IMR-90 (cell line): ENCODE measurements around the gene UBA1. TPM values are rescaled to one million over a fixed set of nuclear protein-coding genes. Genes with fewer than 3 reads are reported as not detected.

Experiments
- ATAC-seq: fragments of 200-7000 bp; cut with Tn5 transposase; 2 replicates; pipeline ENCODE4 v1.9.1; 2020; ENCODE audit warnings: low read depth, mild to moderate bottlenecking, moderate library complexity
- BruUV-seq: library from RNA; stranded (reverse); fragments of 400-500 nt; replicated peaks from 2 replicates; lab custom pipeline; 2021; lab: Mats Ljungman, UMichigan
- CTCF ChIA-PET: fragments of 300-600 bp; formaldehyde crosslinking; extraction: SDS; loops from one replicate; lab custom pipeline; 2021; ENCODE audit warnings: antibody characterized with exemption; lab: Yijun Ruan, JAX
- POLR2A ChIA-PET: fragments of 300-600 bp; sonication (Branson Sonifier 250); formaldehyde crosslinking; loops from one replicate; lab custom pipeline; 2022; ENCODE audit warnings: antibody characterized with exemption; ENCODE audit not compliant: unreplicated experiment; lab: Charles Lee
- DNase-seq: peaks from one replicate; pipeline ENCODE4 v3.0.0; 2013
- H2AFZ ChIP-seq: replicated peaks from 2 replicates; pipeline ENCODE3; 2013; ENCODE audit warnings: low read length, mild to moderate bottlenecking; ENCODE audit not compliant: poor library complexity
- H2AK5ac ChIP-seq: 2 replicates; pipeline ENCODE4 v1.6.1; 2013; ENCODE audit warnings: low read depth, low read length, inconsistent platforms
- H2AK9ac ChIP-seq: replicated peaks from 2 replicates; pipeline ENCODE3; 2013; ENCODE audit warnings: mild to moderate bottlenecking, low read depth, low read length, moderate library complexity; ENCODE audit not compliant: poor library complexity
- H2BK120ac ChIP-seq: 2 replicates; pipeline ENCODE4 v1.6.1; 2013; ENCODE audit warnings: low read depth, low read length, inconsistent platforms
- H2BK15ac ChIP-seq: 3 replicates; pipeline ENCODE4 v1.6.1; 2013; ENCODE audit warnings: low read depth, low read length, inconsistent platforms
- H2BK20ac ChIP-seq: 2 replicates; pipeline ENCODE4 v1.6.1; 2013; ENCODE audit warnings: low read depth, mild to moderate bottlenecking, inconsistent platforms, low read length, moderate library complexity
- H2BK5ac ChIP-seq: 2 replicates; pipeline ENCODE4 v1.6.1; 2013; ENCODE audit warnings: mild to moderate bottlenecking, low read depth, low read length, inconsistent platforms; ENCODE audit not compliant: poor library complexity, severe bottlenecking
- H3K14ac ChIP-seq: replicated peaks from 2 replicates; pipeline ENCODE4 v1.6.1; 2013; ENCODE audit warnings: low read depth, low read length, inconsistent platforms
- H3K18ac ChIP-seq: 2 replicates; pipeline ENCODE4 v1.6.1; 2013; ENCODE audit warnings: low read depth, low read length, control low read depth
- H3K23ac ChIP-seq: 2 replicates; pipeline ENCODE4 v1.6.1; 2013; ENCODE audit warnings: low read depth, low read length, inconsistent platforms
- H3K27ac ChIP-seq: 2 replicates; pipeline ENCODE4 v1.5.1; 2013; ENCODE audit warnings: mild to moderate bottlenecking, control low read depth, low read length; ENCODE audit not compliant: insufficient read depth
- H3K27me3 ChIP-seq: 2 replicates; pipeline ENCODE4 v1.6.1; 2013; ENCODE audit warnings: low read length; ENCODE audit not compliant: control insufficient read depth, insufficient read depth
- H3K36me3 ChIP-seq: 2 replicates; pipeline ENCODE4 v1.6.1; 2013; ENCODE audit warnings: low read length, mixed read lengths; ENCODE audit not compliant: control insufficient read depth, insufficient read depth
- H3K4ac ChIP-seq: 2 replicates; pipeline ENCODE4 v1.6.1; 2013; ENCODE audit warnings: low read depth, low read length, inconsistent platforms
- H3K4me1 ChIP-seq: 2 replicates; pipeline ENCODE4 v1.6.1; 2013; ENCODE audit warnings: low read length, mixed read lengths; ENCODE audit not compliant: control insufficient read depth, insufficient read depth
- H3K4me2 ChIP-seq: 2 replicates; pipeline ENCODE4 v1.6.1; 2013; ENCODE audit warnings: low read depth, mild to moderate bottlenecking, control low read depth, low read length, moderate library complexity
- H3K4me3 ChIP-seq: 2 replicates; pipeline ENCODE4 v1.5.1; 2013; ENCODE audit warnings: low read depth, mild to moderate bottlenecking, control low read depth, low read length, moderate library complexity; ENCODE audit not compliant: insufficient read depth
- H3K56ac ChIP-seq: 2 replicates; pipeline ENCODE4 v1.6.1; 2013; ENCODE audit warnings: low read length, inconsistent platforms; ENCODE audit not compliant: insufficient read depth; ENCODE audit errors: extremely low read depth
- H3K79me1 ChIP-seq, 2 experiments: 2 replicates each; pipeline ENCODE4 v1.6.1; 2013; ENCODE audit warnings: low read length in 2 of 2, inconsistent platforms in 1 of 2, low read depth in 1 of 2
- H3K9ac ChIP-seq: 2 replicates; pipeline ENCODE4 v1.6.1; 2013; ENCODE audit warnings: low read depth, low read length, control low read depth
- H3K9me1 ChIP-seq: 2 replicates; pipeline ENCODE4 v1.6.1; 2013; ENCODE audit warnings: low read length, inconsistent platforms; ENCODE audit not compliant: insufficient read depth
- H3K9me3 ChIP-seq: 2 replicates; pipeline ENCODE4 v1.6.1; 2013; ENCODE audit warnings: low read length; ENCODE audit not compliant: control insufficient read depth, insufficient read depth
- H4K20me1 ChIP-seq: 2 replicates; pipeline ENCODE4 v1.6.1; 2013; ENCODE audit warnings: low read length, inconsistent platforms; ENCODE audit not compliant: insufficient read depth
- H4K5ac ChIP-seq: 2 replicates; pipeline ENCODE4 v1.6.1; 2013; ENCODE audit warnings: mild to moderate bottlenecking, low read depth, low read length, control low read depth
- H4K8ac ChIP-seq, 2 experiments: 2 replicates each; pipeline ENCODE4 v1.6.1; 2013; ENCODE audit warnings: low read depth in 2 of 2, low read length in 2 of 2, control low read depth in 1 of 2, inconsistent platforms in 1 of 2
- H4K91ac ChIP-seq: 2 replicates; pipeline ENCODE4 v1.6.1; 2013; ENCODE audit warnings: low read depth, low read length, inconsistent platforms; ENCODE audit not compliant: insufficient read depth
- BHLHE40 ChIP-seq: fragments of 150-350 bp; IDR thresholded peaks from 2 replicates; pipeline ENCODE4 v1.6.1; 2016; ENCODE audit warnings: mild to moderate bottlenecking, low read depth, low read length
- CHD1 ChIP-seq: IDR thresholded peaks from 2 replicates; pipeline ENCODE4 v1.6.1; 2012; ENCODE audit warnings: low read depth, low read length, improper control_type of control experiment
- NFE2L2 ChIP-seq: fragments of 150-350 bp; IDR thresholded peaks from 2 replicates; pipeline ENCODE4 v1.6.1; 2016; ENCODE audit warnings: low read depth, mild to moderate bottlenecking, low read length
- POLR2A ChIP-seq: IDR thresholded peaks from 2 replicates; pipeline ENCODE4 v1.6.1; 2012; ENCODE audit warnings: mild to moderate bottlenecking, low read depth, low read length
- RAD21 ChIP-seq: IDR thresholded peaks from 2 replicates; pipeline ENCODE4 v1.6.1; 2012; ENCODE audit warnings: low read length, improper control_type of control experiment
- SMC3 ChIP-seq: fragments of 150-350 bp; IDR thresholded peaks from 2 replicates; pipeline ENCODE4 v1.6.1; 2016; ENCODE audit warnings: low read depth, mild to moderate bottlenecking, antibody characterized with exemption, low read length, moderate library complexity
- WGBS, 2 experiments: methylation state at CpG; one replicate each; pipeline versions ENCODE4 v1.1.5 to v1.1.7; 2013; ENCODE audit warnings: missing lambda C conversion rate in 2 of 2; ENCODE audit not compliant: insufficient read length in 1 of 2; ENCODE audit errors: extremely low coverage in 2 of 2; 5-methylcytosine and 5-hydroxymethylcytosine counted together
- dilution Hi-C: fragments of 300-500 bp; cut with HindIII; formaldehyde crosslinking; loops from one replicate; pipeline ENCODE4 v1.14.3; 2018; ENCODE audit warnings: low sequenced_read_pairs; ENCODE audit not compliant: unreplicated experiment
- in situ Hi-C: fragments of 300-500 bp; cut with MboI; formaldehyde crosslinking; loops from 3 replicates; pipeline ENCODE4 v1.14.3; 2019; ENCODE audit warnings: low sequenced_read_pairs, inconsistent platforms, mixed read lengths
- intact Hi-C: fragments of 100-400 bp; cut with micrococcal nuclease; formaldehyde crosslinking; loops from 2 replicates; pipeline ENCODE4 v1.10.0; 2022
- polyA plus RNA-seq, 3 experiments: library from polyadenylated mRNA; depleted of rRNA; stranded (reverse); fragments of >200 nt; gene quantifications; 2 replicates each; pipeline ENCODE4 v1.2.3, GENCODE V29; 2012; ENCODE audit warnings: low replicate concordance in 1 of 3
- total RNA-seq: library from RNA; depleted of rRNA; stranded (reverse); fragments of >200 nt; gene quantifications from 2 replicates; pipeline ENCODE4 v1.2.3, GENCODE V29; 2012

The UBA1 gene
- total and polyA plus RNA-seq, 2 of the 4 experiments (the other 2 are of a cell fraction) = 299 to 343 TPM

- Histone ChIP-seq H2AK5ac (peak within 1 kb of the TSS; percentile 79), H2BK5ac (peak within 1 kb of the TSS; percentile 89), H2BK20ac (peak within 1 kb of the TSS; percentile 85), H4K91ac (peak within 1 kb of the TSS; percentile 80), H3K36me3 (peaks cover 35% of the 10 kb centered on the region), H3K27me3 (no peaks in the 10 kb centered on the region), H3K79me1 (peaks cover 0 to 34% of the 10 kb centered on the region in 2 experiments; a peak in 2 of 4 replicates), H3K4ac (peak within 1 kb of the TSS; percentile 96), H4K20me1 (peaks cover 87% of the 10 kb centered on the region), H2BK15ac (peak within 1 kb of the TSS; percentile 97; the same call in 2 of the 3 replicates), H3K9me3 (no peaks in the 10 kb centered on the region), H2BK120ac (peak within 1 kb of the TSS; percentile 93), H2AK9ac (peak within 1 kb of the TSS; percentile 95), H3K27ac (peak within 1 kb of the TSS; percentile 94), H3K4me2 (peak within 1 kb of the TSS; percentile 98), H2AFZ (peak within 1 kb of the TSS; percentile 93), H4K8ac (peak within 1 kb of the TSS; percentile 76 to 85), H3K18ac (peak within 1 kb of the TSS; percentile 51), H3K14ac (peak within 1 kb of the TSS; percentile 98), H3K9me1 (peaks cover 28% of the 10 kb centered on the region), H3K9ac (peak within 1 kb of the TSS; percentile 84), H3K23ac (peak within 1 kb of the TSS; percentile 89), H3K4me1 (peaks cover 10% of the 10 kb centered on the region; the same call in 1 of the 2 replicates), H4K5ac (peak within 1 kb of the TSS; percentile 72), H3K4me3 (peak within 1 kb of the TSS; percentile 54), H3K56ac (peak within 1 kb of the TSS; percentile 90)
- DNase-seq (peak; percentile 84), ATAC-seq (peak; percentile 66)
- ChIA-PET CTCF (no interaction called here), POLR2A (interaction anchor here (0.5 kb wide), 1 partner anchor 15 kb away, joined by 3 read pairs; no protein-coding TSS in a partner anchor)
- dilution Hi-C loops (no loop called here), in situ Hi-C loops (loop anchor here (25.0 kb wide), 1 partner anchor 419 kb away; the partner anchor contains the start of gene CFP), intact Hi-C loops (loop anchor here (1.0 kb wide), 1 partner anchor 94 kb away; no protein-coding TSS in a partner anchor)
- 1% methylated on average over 51 of the region's 61 CpGs; no CpG with 5 or more reads in 1 of the 2 experiments for WGBS, 2 experiments
- TF ChIP-seq NFE2L2 = no peak
- no peak for TF ChIP-seq SMC3
- TF ChIP-seq CHD1 = peak; percentile 97; the same call in 1 of the 2 replicates
- TF ChIP-seq RAD21 = 0 out of 2 replicates have a peak, but pooled peaks have one; percentile 5
- TF ChIP-seq POLR2A = peak; percentile 89
- TF ChIP-seq BHLHE40 = peak; percentile 96
- no TSS peak for BruUV-seq
These were observed 24.8 kb downstream of the UBA1 start, which contains the start of gene CDK16 for GRCh38 chrX:47218280-47218919. Gene CDK16, plus strand, starts transcription at chrX:47218681. Its CDS starts 4,877 bp downstream, at chrX:47223558.
